Ishikawa (cell line): Measurements from ENCODE around the gene MTUS2.

Source experiments
- CEBPB ChIP-seq: IDR thresholded peaks from 2 replicates; pipeline ENCODE4 v1.6.1; 2012
- CREB1 ChIP-seq: IDR thresholded peaks from 2 replicates; pipeline ENCODE4 v1.6.1; 2012; ENCODE audit warnings: low read depth
- EGR1 ChIP-seq: IDR thresholded peaks from 2 replicates; pipeline ENCODE4 v1.6.1; 2012
- EP300 ChIP-seq: IDR thresholded peaks from 2 replicates; pipeline ENCODE4 v1.6.1; 2012; ENCODE audit warnings: borderline replicate concordance
- FOXM1 ChIP-seq: IDR thresholded peaks from 2 replicates; pipeline ENCODE4 v1.6.1; 2012; ENCODE audit warnings: low read depth, borderline replicate concordance
- NFIC ChIP-seq: IDR thresholded peaks from 2 replicates; pipeline ENCODE4 v1.6.1; 2012
- RAD21 ChIP-seq: IDR thresholded peaks from 2 replicates; pipeline ENCODE4 v1.6.1; 2012; ENCODE audit warnings: low read depth
- TAF1 ChIP-seq: IDR thresholded peaks from 2 replicates; pipeline ENCODE4 v1.6.1; 2012; ENCODE audit warnings: low read depth, mild to moderate bottlenecking
- TCF12 ChIP-seq: IDR thresholded peaks from 2 replicates; pipeline ENCODE4 v1.6.1; 2012; ENCODE audit warnings: low read depth
- TEAD4 ChIP-seq: IDR thresholded peaks from 2 replicates; pipeline ENCODE4 v1.6.1; 2012
- USF1 ChIP-seq: IDR thresholded peaks from 2 replicates; pipeline ENCODE4 v1.6.1; 2012
- YY1 ChIP-seq: IDR thresholded peaks from 2 replicates; pipeline ENCODE4 v1.6.1; 2012; ENCODE audit warnings: low read depth
- ZBTB7A ChIP-seq: IDR thresholded peaks from 2 replicates; pipeline ENCODE4 v1.6.1; 2012; ENCODE audit warnings: low read depth
- TF ChIP-seq, protein P1 (sequence below): IDR thresholded peaks from 2 replicates; pipeline ENCODE4 v1.6.1; 2012; ENCODE audit warnings: low read depth, mild to moderate bottlenecking
- TF ChIP-seq, protein P2 (sequence below): IDR thresholded peaks from 2 replicates; pipeline ENCODE4 v1.6.1; 2012

The MTUS2 gene

GRCh38 chr13:29067306-29067945, 247.3 kb downstream of the MTUS2 start:
- TF ChIP-seq TAF1 (no peak), TEAD4 (no peak), RAD21 (no peak)

- TF ChIP-seq USF1 (no peak), FOXM1 (no peak), TCF12 (no peak), CREB1 (no peak), TAF1 (no peak), YY1 (no peak), TEAD4 (no peak), EGR1 (no peak), CEBPB (no peak), NFIC (no peak), RAD21 (no peak), ZBTB7A (no peak), EP300 (no peak)
- TF ChIP-seq, protein P1, sequence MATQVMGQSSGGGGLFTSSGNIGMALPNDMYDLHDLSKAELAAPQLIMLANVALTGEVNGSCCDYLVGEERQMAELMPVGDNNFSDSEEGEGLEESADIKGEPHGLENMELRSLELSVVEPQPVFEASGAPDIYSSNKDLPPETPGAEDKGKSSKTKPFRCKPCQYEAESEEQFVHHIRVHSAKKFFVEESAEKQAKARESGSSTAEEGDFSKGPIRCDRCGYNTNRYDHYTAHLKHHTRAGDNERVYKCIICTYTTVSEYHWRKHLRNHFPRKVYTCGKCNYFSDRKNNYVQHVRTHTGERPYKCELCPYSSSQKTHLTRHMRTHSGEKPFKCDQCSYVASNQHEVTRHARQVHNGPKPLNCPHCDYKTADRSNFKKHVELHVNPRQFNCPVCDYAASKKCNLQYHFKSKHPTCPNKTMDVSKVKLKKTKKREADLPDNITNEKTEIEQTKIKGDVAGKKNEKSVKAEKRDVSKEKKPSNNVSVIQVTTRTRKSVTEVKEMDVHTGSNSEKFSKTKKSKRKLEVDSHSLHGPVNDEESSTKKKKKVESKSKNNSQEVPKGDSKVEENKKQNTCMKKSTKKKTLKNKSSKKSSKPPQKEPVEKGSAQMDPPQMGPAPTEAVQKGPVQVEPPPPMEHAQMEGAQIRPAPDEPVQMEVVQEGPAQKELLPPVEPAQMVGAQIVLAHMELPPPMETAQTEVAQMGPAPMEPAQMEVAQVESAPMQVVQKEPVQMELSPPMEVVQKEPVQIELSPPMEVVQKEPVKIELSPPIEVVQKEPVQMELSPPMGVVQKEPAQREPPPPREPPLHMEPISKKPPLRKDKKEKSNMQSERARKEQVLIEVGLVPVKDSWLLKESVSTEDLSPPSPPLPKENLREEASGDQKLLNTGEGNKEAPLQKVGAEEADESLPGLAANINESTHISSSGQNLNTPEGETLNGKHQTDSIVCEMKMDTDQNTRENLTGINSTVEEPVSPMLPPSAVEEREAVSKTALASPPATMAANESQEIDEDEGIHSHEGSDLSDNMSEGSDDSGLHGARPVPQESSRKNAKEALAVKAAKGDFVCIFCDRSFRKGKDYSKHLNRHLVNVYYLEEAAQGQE: no peak
- TF ChIP-seq, protein P2, sequence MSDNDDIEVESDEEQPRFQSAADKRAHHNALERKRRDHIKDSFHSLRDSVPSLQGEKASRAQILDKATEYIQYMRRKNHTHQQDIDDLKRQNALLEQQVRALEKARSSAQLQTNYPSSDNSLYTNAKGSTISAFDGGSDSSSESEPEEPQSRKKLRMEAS: no peak
Measured at GRCh38 chr13:29073755-29074154, 253.6 kb downstream of the MTUS2 start.

- TF ChIP-seq RAD21 (no peak), FOXM1 (no peak)
Measured at GRCh38 chr13:29077051-29077813, 257.1 kb downstream of the MTUS2 start.

DNA sequence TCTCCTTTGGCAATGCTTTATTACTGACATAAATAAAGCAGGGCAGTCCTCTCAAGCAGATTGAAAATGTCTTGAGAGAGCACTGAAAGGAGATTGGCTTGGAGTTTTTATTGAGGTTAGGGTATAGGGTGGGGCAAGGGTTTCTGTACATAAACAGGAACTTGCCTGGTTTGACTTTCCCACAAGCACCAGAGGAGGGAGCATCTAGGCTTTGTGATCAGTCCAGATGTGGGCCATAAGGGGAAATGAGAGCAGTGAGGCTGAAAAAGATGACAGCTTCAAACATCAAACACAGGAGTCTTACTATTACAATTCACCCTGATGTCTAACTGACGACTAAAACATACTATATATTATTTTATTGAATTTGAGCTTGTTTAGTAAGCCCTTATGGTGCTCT, 260.9 kb downstream of the MTUS2 start:
- no peak for TF ChIP-seq TEAD4
- no peak for TF ChIP-seq FOXM1
- TF ChIP-seq ZBTB7A: no peak
- no peak for TF ChIP-seq USF1
- TF ChIP-seq NFIC: no peak
- TF ChIP-seq CREB1: no peak
- TF ChIP-seq, protein P2: no peak
- TF ChIP-seq RAD21: no peak
- TF ChIP-seq EGR1: no peak
- no peak for TF ChIP-seq TAF1
- TF ChIP-seq, protein P1: no peak
- TF ChIP-seq TCF12: no peak

GRCh38 chr13:29081697-29082440, 261.7 kb downstream of the MTUS2 start:
- TF ChIP-seq, protein P1: no peak
- TF ChIP-seq USF1 (no peak), TEAD4 (no peak), RAD21 (no peak), CREB1 (no peak), TCF12 (no peak), YY1 (no peak), ZBTB7A (no peak), FOXM1 (no peak), NFIC (no peak), TAF1 (no peak), CEBPB (no peak), EP300 (no peak), EGR1 (no peak)
- TF ChIP-seq, protein P2: no peak
